ENCODE results near the gene BRF1. TPM values are rescaled to one million over a fixed set of nuclear protein-coding genes. Genes with fewer than 3 reads are reported as not detected.
A peak's percentile ranks its signal among the peaks of the same experiment; 100 is the strongest.

The BRF1 gene
- total RNA-seq, 4 donors from 2014 or later, result 44.5 to 99.6 (median 56.2) TPM

DNA sequence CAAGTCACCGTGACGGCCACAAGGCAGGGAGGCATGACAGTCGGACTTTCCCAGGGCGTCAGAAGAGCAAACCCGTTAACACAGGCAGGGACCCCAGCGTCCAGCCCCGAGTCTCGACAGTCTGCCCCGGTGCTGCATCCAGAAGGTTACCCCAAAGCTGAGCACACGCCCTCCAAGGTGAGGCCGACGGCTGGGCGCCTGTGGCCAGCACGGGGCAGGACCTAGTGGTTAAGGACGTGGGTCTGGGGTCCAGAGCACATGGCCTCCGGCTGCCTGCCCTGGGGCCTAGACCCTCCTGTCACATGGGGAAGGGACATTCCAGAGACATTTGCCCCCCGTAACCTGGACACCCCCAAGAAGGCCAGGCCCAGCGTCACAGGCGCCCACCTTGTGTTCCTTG is 82.2 kb downstream of the BRF1 start:
- no peak for DNase-seq
- H3K36me3 ChIP-seq, result peaks cover 11 to 16% of the 10 kb centered on the region in 2 donors
- no peaks in the 10 kb centered on the region for H3K9me3 ChIP-seq
- peaks cover 23 to 29% of the 10 kb centered on the region in 2 donors for H3K4me1 ChIP-seq
- H3K27ac ChIP-seq, result no peak overlapping the region
- H3K27me3 ChIP-seq, result no peaks in the 10 kb centered on the region
- no peak overlapping the region for H3K4me3 ChIP-seq (replicated peaks in 1 of 3)
- no peak for TF ChIP-seq POLR2A (IDR thresholded peaks at IDR 0.05)
- TF ChIP-seq, protein P1, sequence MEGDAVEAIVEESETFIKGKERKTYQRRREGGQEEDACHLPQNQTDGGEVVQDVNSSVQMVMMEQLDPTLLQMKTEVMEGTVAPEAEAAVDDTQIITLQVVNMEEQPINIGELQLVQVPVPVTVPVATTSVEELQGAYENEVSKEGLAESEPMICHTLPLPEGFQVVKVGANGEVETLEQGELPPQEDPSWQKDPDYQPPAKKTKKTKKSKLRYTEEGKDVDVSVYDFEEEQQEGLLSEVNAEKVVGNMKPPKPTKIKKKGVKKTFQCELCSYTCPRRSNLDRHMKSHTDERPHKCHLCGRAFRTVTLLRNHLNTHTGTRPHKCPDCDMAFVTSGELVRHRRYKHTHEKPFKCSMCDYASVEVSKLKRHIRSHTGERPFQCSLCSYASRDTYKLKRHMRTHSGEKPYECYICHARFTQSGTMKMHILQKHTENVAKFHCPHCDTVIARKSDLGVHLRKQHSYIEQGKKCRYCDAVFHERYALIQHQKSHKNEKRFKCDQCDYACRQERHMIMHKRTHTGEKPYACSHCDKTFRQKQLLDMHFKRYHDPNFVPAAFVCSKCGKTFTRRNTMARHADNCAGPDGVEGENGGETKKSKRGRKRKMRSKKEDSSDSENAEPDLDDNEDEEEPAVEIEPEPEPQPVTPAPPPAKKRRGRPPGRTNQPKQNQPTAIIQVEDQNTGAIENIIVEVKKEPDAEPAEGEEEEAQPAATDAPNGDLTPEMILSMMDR (IDR thresholded peaks at IDR 0.05), result no peak
- intact Hi-C loops (cut with DNase I), result no loop called here
- WGBS, 2 donors, result 85 to 92% methylated on average over 15 to 19 of the region's 19 CpGs

GRCh38 chr14:105217774-105218173 is 83.0 kb downstream of the BRF1 start:
- 80% methylated on average over 6 of the region's 11 CpGs; no CpG with 5 or more reads in 1 of the 2 donors for WGBS, 2 donors
- intact Hi-C loops (cut with DNase I), result no loop called here

GRCh38 chr14:105216490-105217247 is 84.1 kb downstream of the BRF1 start:
- Histone ChIP-seq H3K27ac (no peak overlapping the region), H3K9me3 (no peaks in the 10 kb centered on the region), H3K4me1 (peaks cover 14 to 17% of the 10 kb centered on the region in 2 donors), H3K27me3 (no peaks in the 10 kb centered on the region), H3K36me3 (peaks cover 11 to 16% of the 10 kb centered on the region in 2 donors), H3K4me3 (replicated peaks in 1 of 3) (no peak overlapping the region)
- WGBS, 2 donors, result 90 to 95% methylated on average over 22 to 26 of the region's 30 CpGs
- no peak for TF ChIP-seq POLR2A (IDR thresholded peaks at IDR 0.05)
- TF ChIP-seq, protein P1 (IDR thresholded peaks at IDR 0.05), result no peak
- no peak for DNase-seq
- intact Hi-C loops (cut with DNase I), result no loop called here

More at GRCh38 chr14:105217774-105218173, 83.0 kb downstream of the BRF1 start:
- Histone ChIP-seq H3K4me1 (peaks cover 14 to 22% of the 10 kb centered on the region in 2 donors), H3K27ac (peak overlapping the region in 1 of 3 donors; percentile 5), H3K36me3 (peaks cover 11 to 16% of the 10 kb centered on the region in 2 donors), H3K9me3 (no peaks in the 10 kb centered on the region), H3K4me3 (replicated peaks in 1 of 3) (no peak overlapping the region), H3K27me3 (no peaks in the 10 kb centered on the region)
- TF ChIP-seq POLR2A (IDR thresholded peaks at IDR 0.05), result no peak
- TF ChIP-seq, protein P1 (IDR thresholded peaks at IDR 0.05), result no peak
- DNase-seq, result peak; percentile 42 to 73

DNA sequence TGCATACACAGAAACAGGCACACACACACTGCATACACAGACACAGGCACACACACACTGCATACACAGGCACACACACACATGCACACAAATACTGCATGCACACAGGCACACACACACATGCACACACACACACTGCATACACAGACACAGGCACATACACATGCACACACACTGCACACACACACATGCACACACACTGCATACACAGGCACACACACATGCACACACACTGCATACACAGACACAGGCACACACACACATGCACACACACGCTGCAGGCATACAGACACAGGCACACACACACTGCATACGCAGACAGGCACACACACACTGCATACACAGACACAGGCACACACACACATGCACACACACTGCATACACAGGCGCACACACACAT is 85.2 kb downstream of the BRF1 start:
- peaks cover 11 to 21% of the 10 kb centered on the region in 2 donors for H3K36me3 ChIP-seq
- no peak for DNase-seq

More for the DNA sequence above, 85.2 kb downstream of the BRF1 start:
- no peaks in the 10 kb centered on the region for H3K27me3 ChIP-seq
- TF ChIP-seq POLR2A (IDR thresholded peaks at IDR 0.05), result no peak
- TF ChIP-seq, protein P1 (IDR thresholded peaks at IDR 0.05), result no peak
- no peaks in the 10 kb centered on the region for H3K9me3 ChIP-seq
- H3K4me3 ChIP-seq (replicated peaks in 1 of 3), result no peak overlapping the region
- 48 to 91% methylated on average over 3 of the region's 3 CpGs for WGBS, 2 donors
- H3K27ac ChIP-seq, result no peak overlapping the region
- H3K4me1 ChIP-seq, result peaks cover 5 to 7% of the 10 kb centered on the region in 2 donors
- intact Hi-C loops (cut with DNase I), result no loop called here

Measured in thyroid gland (tissue), 4 donors.